NCI-H1105 (cell line): Measurements from ENCODE around the gene CLIC3.
"Not testable (repeated sequence)": the region's sequence is repeated elsewhere in the genome, so short reads cannot be mapped to it uniquely, and the experiment has no call there.

Source experiments
- DNase-seq: peaks from one replicate; lab custom pipeline; 2025; lab: John Stamatoyannopoulos, UW

The CLIC3 gene

GRCh38 chr9:136996361-136997292 lies at the start of gene CLIC3:
CLIC3 (minus strand) TSS chr9:136996568; CDS start chr9:136996543, 25 bp downstream.
- no peak for DNase-seq

GRCh38 chr9:137045294-137046087 lies 49.1 kb upstream of the CLIC3 start:
- DNase-seq = no peak

- peak; percentile 58 for DNase-seq
These were observed 48.3 kb upstream of the CLIC3 start for GRCh38 chr9:137044502-137045177.

- no peak for DNase-seq
These were observed 47.7 kb upstream of the CLIC3 start for GRCh38 chr9:137044037-137044436.

- no peak for DNase-seq
These were observed 46.7 kb upstream of the CLIC3 start for GRCh38 chr9:137042751-137043727.

- DNase-seq = no peak
These were observed 44.8 kb upstream of the CLIC3 start for GRCh38 chr9:137041124-137041523.

- no peak for DNase-seq
These were observed 44.2 kb upstream of the CLIC3 start for GRCh38 chr9:137040568-137040967.

- no peak for DNase-seq
These were observed 43.4 kb upstream of the CLIC3 start for GRCh38 chr9:137039611-137040366.

- no peak for DNase-seq
These were observed 42.5 kb upstream of the CLIC3 start for GRCh38 chr9:137038916-137039315.

GRCh38 chr9:137037483-137037882 lies 41.1 kb upstream of the CLIC3 start:
- no peak for DNase-seq

- no peak for DNase-seq
These were observed 40.7 kb upstream of the CLIC3 start for GRCh38 chr9:137037035-137037434.

- DNase-seq = no peak
These were observed 39.6 kb upstream of the CLIC3 start for GRCh38 chr9:137035937-137036336.

- DNase-seq = no peak
These were observed 39.1 kb upstream of the CLIC3 start for GRCh38 chr9:137035507-137035834.

- peak; percentile 65 for DNase-seq
These were observed 38.5 kb upstream of the CLIC3 start for GRCh38 chr9:137034709-137035506.

- no peak for DNase-seq
These were observed 37.8 kb upstream of the CLIC3 start for GRCh38 chr9:137034039-137034708.

- DNase-seq = not testable (repeated sequence)
These were observed 37.1 kb upstream of the CLIC3 start for GRCh38 chr9:137033481-137033880.

- no peak for DNase-seq
These were observed 36.5 kb upstream of the CLIC3 start for GRCh38 chr9:137032858-137033257.

GRCh38 chr9:137031904-137032640 lies 35.7 kb upstream of the CLIC3 start, which contains the start of gene FUT7:
FUT7 (minus strand) TSS chr9:137032088; CDS start chr9:137031991, 97 bp downstream.
- DNase-seq = no peak
